ENCODE results near the gene HTRA3.

- TF ChIP-seq CTCF (IDR thresholded peaks at IDR 0.05; ENCODE audit: low read depth, low read length, missing input control), result no peak
- no peak for TF ChIP-seq TAF1 (conservative IDR thresholded peaks at IDR 0.05)
- TF ChIP-seq FOXA2 (IDR thresholded peaks at IDR 0.05), result no peak
- no peak for TF ChIP-seq HNF4G (IDR thresholded peaks at IDR 0.05)
- no peak for TF ChIP-seq ATF3 (IDR thresholded peaks at IDR 0.05)
- no peak for TF ChIP-seq GABPA (IDR thresholded peaks at IDR 0.05 in 1 of 2, conservative IDR thresholded peaks at IDR 0.05 in 1 of 2)
- TF ChIP-seq, protein P1, sequence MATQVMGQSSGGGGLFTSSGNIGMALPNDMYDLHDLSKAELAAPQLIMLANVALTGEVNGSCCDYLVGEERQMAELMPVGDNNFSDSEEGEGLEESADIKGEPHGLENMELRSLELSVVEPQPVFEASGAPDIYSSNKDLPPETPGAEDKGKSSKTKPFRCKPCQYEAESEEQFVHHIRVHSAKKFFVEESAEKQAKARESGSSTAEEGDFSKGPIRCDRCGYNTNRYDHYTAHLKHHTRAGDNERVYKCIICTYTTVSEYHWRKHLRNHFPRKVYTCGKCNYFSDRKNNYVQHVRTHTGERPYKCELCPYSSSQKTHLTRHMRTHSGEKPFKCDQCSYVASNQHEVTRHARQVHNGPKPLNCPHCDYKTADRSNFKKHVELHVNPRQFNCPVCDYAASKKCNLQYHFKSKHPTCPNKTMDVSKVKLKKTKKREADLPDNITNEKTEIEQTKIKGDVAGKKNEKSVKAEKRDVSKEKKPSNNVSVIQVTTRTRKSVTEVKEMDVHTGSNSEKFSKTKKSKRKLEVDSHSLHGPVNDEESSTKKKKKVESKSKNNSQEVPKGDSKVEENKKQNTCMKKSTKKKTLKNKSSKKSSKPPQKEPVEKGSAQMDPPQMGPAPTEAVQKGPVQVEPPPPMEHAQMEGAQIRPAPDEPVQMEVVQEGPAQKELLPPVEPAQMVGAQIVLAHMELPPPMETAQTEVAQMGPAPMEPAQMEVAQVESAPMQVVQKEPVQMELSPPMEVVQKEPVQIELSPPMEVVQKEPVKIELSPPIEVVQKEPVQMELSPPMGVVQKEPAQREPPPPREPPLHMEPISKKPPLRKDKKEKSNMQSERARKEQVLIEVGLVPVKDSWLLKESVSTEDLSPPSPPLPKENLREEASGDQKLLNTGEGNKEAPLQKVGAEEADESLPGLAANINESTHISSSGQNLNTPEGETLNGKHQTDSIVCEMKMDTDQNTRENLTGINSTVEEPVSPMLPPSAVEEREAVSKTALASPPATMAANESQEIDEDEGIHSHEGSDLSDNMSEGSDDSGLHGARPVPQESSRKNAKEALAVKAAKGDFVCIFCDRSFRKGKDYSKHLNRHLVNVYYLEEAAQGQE (IDR thresholded peaks at IDR 0.05), result no peak
- TF ChIP-seq ZBTB33 (IDR thresholded peaks at IDR 0.05), result no peak
- TF ChIP-seq, protein P2, sequence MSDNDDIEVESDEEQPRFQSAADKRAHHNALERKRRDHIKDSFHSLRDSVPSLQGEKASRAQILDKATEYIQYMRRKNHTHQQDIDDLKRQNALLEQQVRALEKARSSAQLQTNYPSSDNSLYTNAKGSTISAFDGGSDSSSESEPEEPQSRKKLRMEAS (IDR thresholded peaks at IDR 0.05), result no peak
- no peak for TF ChIP-seq RAD21 (IDR thresholded peaks at IDR 0.05)
Observed at GRCh38 chr4:8225706-8226443, 43.7 kb upstream of the HTRA3 start.

Measured in liver (tissue), 3 donors.